Small intestine (tissue), 7 donors: ENCODE data around the gene TIAM1. TPM values are rescaled to one million over a fixed set of nuclear protein-coding genes. Genes with fewer than 3 reads are reported as not detected.

Experiments
- DNase-seq, 2 donors: peaks; one replicate each; pipeline versions ENCODE4 v3.0.0 to v3.0.0-alpha.2; 2013
- FAIRE-seq: peaks from 2 replicates; lab custom pipeline; 2012; peaks lifted over from hg19 to GRCh38; lab: Jason Lieb, UNC
- H3K27ac ChIP-seq, 3 donors: one replicate each; pipeline ENCODE4 v1.5.1; 2013; ENCODE audit warnings: low read length in 2 of 3, mild to moderate bottlenecking in 2 of 3, control low read depth in 1 of 3, inconsistent platforms in 1 of 3, low read depth in 1 of 3, moderate library complexity in 1 of 3
- H3K27me3 ChIP-seq, 3 donors: one replicate each; pipeline ENCODE4 v1.6.1; 2013; ENCODE audit warnings: low read length in 3 of 3, inconsistent platforms in 1 of 3; ENCODE audit not compliant: control insufficient read depth in 3 of 3, insufficient read depth in 3 of 3
- H3K36me3 ChIP-seq, 3 donors: one replicate each; pipeline ENCODE4 v1.6.1; 2013; ENCODE audit warnings: low read length in 3 of 3, inconsistent platforms in 1 of 3, low read depth in 1 of 3, mild to moderate bottlenecking in 1 of 3, moderate library complexity in 1 of 3; ENCODE audit not compliant: control insufficient read depth in 3 of 3, insufficient read depth in 2 of 3
- H3K4me1 ChIP-seq, 3 donors: one replicate each; pipeline ENCODE4 v1.6.1; 2013; ENCODE audit warnings: low read length in 2 of 3, inconsistent platforms in 1 of 3, low read depth in 1 of 3, mild to moderate bottlenecking in 1 of 3, moderate library complexity in 1 of 3; ENCODE audit not compliant: control insufficient read depth in 3 of 3, insufficient read depth in 2 of 3
- H3K4me3 ChIP-seq, 3 donors: one replicate each; pipeline ENCODE4 v1.5.1; 2013; ENCODE audit warnings: low read length in 3 of 3, control low read depth in 1 of 3, inconsistent platforms in 1 of 3, low read depth in 1 of 3, mild to moderate bottlenecking in 1 of 3, moderate library complexity in 1 of 3
- H3K9me3 ChIP-seq, 2 donors: one replicate each; pipeline ENCODE4 v1.6.1; 2013; ENCODE audit warnings: low read depth in 1 of 2, low read length in 1 of 2; ENCODE audit not compliant: control insufficient read depth in 2 of 2, insufficient read depth in 1 of 2
- WGBS, 3 donors: extraction: QIAGEN DNeasy Blood & Tissue Kit; methylation state at CpG; one replicate each; pipeline ENCODE4 v1.1.7; 2013; 5-methylcytosine and 5-hydroxymethylcytosine counted together
- polyA plus RNA-seq, 4 donors: library from polyadenylated mRNA; stranded (reverse) in 3 of 4; unstranded in 1 of 4; fragments of 200-250 nt in 3 of 4; fragments of 120-200 nt in 1 of 4; gene quantifications; one replicate each; pipeline versions ENCODE4 v1.2.1 to v1.2.3, GENCODE V29; 2013
- donor health status: healthy with polysubstance abuse.
- donor health status: control.
- donor health status: control.
- donor health status: Bipolar disorder and iron deficiency.
- donor health status: healthy.

The TIAM1 gene
- polyA plus RNA-seq, 4 donors = 0.45 to 4.1 (median 2.4) TPM

GRCh38 chr21:31360717-31361116, 16.7 kb upstream of the TIAM1 start:
- Histone ChIP-seq H3K4me3 (no peak overlapping the region), H3K27me3 (no peaks in the 10 kb centered on the region), H3K27ac (no peak overlapping the region), H3K9me3 (no peaks in the 10 kb centered on the region), H3K36me3 (no peaks in the 10 kb centered on the region), H3K4me1 (no peaks in the 10 kb centered on the region)
- FAIRE-seq (no peak), DNase-seq (no peak)

GRCh38 chr21:31358158-31358557, 14.1 kb upstream of the TIAM1 start:
- H3K9me3 ChIP-seq = no peaks in the 10 kb centered on the region
- no peaks in the 10 kb centered on the region for H3K27me3 ChIP-seq
- FAIRE-seq (no peak), DNase-seq (no peak)
- no peak overlapping the region for H3K27ac ChIP-seq
- 90 to 98% (median 94%) methylated on average over 8 of the region's 8 CpGs for WGBS, 3 donors
- H3K36me3 ChIP-seq = no peaks in the 10 kb centered on the region
- peaks cover 0 to 2% (median 0%) of the 10 kb centered on the region in 3 donors for H3K4me1 ChIP-seq
- no peak overlapping the region for H3K4me3 ChIP-seq

- FAIRE-seq = no peak
- H3K27me3 ChIP-seq = no peaks in the 10 kb centered on the region
- peaks cover 0 to 2% (median 0%) of the 10 kb centered on the region in 3 donors for H3K4me1 ChIP-seq
- whole genome bisulfite sequencing, 3 donors = 91 to 94% (median 91%) methylated on average over 4 of the region's 4 CpGs
- H3K36me3 ChIP-seq = no peaks in the 10 kb centered on the region
- H3K4me3 ChIP-seq = no peak overlapping the region
- H3K9me3 ChIP-seq = no peaks in the 10 kb centered on the region
- no peak overlapping the region for H3K27ac ChIP-seq
- no peak for DNase-seq
These were observed 12.4 kb upstream of the TIAM1 start for GRCh38 chr21:31356440-31356839.

- DNase-seq (peak in 1 of 2 donors; percentile 6), FAIRE-seq (no peak)
- no peaks in the 10 kb centered on the region for H3K9me3 ChIP-seq
- no peak overlapping the region for H3K27ac ChIP-seq
- no peaks in the 10 kb centered on the region for H3K27me3 ChIP-seq
- no peak overlapping the region for H3K4me3 ChIP-seq
- peaks cover 0 to 2% (median 0%) of the 10 kb centered on the region in 3 donors for H3K4me1 ChIP-seq
- no peaks in the 10 kb centered on the region for H3K36me3 ChIP-seq
- 43 to 64% (median 53%) methylated on average over 10 of the region's 10 CpGs for WGBS, 3 donors
These were observed 10.8 kb upstream of the TIAM1 start for GRCh38 chr21:31354604-31355443.

- Histone ChIP-seq H3K9me3 (no peaks in the 10 kb centered on the region), H3K27ac (no peak overlapping the region), H3K4me3 (no peak overlapping the region), H3K36me3 (no peaks in the 10 kb centered on the region), H3K27me3 (no peaks in the 10 kb centered on the region), H3K4me1 (peaks cover 0 to 2% (median 0%) of the 10 kb centered on the region in 3 donors)
- no peak for FAIRE-seq
- WGBS, 3 donors = 63 to 72% (median 66%) methylated on average over 4 of the region's 4 CpGs
- DNase-seq = no peak
These were observed 10.1 kb upstream of the TIAM1 start for GRCh38 chr21:31354122-31354521.

GRCh38 chr21:31352836-31353235, 8.8 kb upstream of the TIAM1 start:
- no peak for FAIRE-seq
- no peaks in the 10 kb centered on the region for H3K36me3 ChIP-seq
- 8 to 54% (median 30%) methylated on average over 2 of the region's 2 CpGs for WGBS, 3 donors

GRCh38 chr21:31351960-31352359, 7.9 kb upstream of the TIAM1 start:
- no peak overlapping the region for H3K27ac ChIP-seq
- WGBS, 3 donors = 56 to 76% (median 70%) methylated on average over 3 of the region's 3 CpGs
- peaks cover 0 to 2% (median 0%) of the 10 kb centered on the region in 3 donors for H3K4me1 ChIP-seq
- no peak overlapping the region for H3K4me3 ChIP-seq
- H3K36me3 ChIP-seq = no peaks in the 10 kb centered on the region
- DNase-seq (no peak), FAIRE-seq (no peak)
- no peaks in the 10 kb centered on the region for H3K27me3 ChIP-seq
- H3K9me3 ChIP-seq = no peaks in the 10 kb centered on the region

More at GRCh38 chr21:31352836-31353235, 8.8 kb upstream of the TIAM1 start:
- no peaks in the 10 kb centered on the region for H3K27me3 ChIP-seq
- DNase-seq = no peak
- peaks cover 0 to 2% (median 0%) of the 10 kb centered on the region in 3 donors for H3K4me1 ChIP-seq
- H3K27ac ChIP-seq = no peak overlapping the region
- no peak overlapping the region for H3K4me3 ChIP-seq
- no peaks in the 10 kb centered on the region for H3K9me3 ChIP-seq

- no peaks in the 10 kb centered on the region for H3K36me3 ChIP-seq
- peaks cover 0 to under 1% (median 0%) of the 10 kb centered on the region in 3 donors for H3K27me3 ChIP-seq
- no peak overlapping the region for H3K4me3 ChIP-seq
- H3K4me1 ChIP-seq = peaks cover 0 to 2% (median 0%) of the 10 kb centered on the region in 3 donors
- DNase-seq = no peak
- WGBS, 3 donors = 50 to 61% (median 53%) methylated on average over 5 of the region's 5 CpGs
- no peak for FAIRE-seq
- H3K27ac ChIP-seq = no peak overlapping the region
- H3K9me3 ChIP-seq = no peaks in the 10 kb centered on the region
These were observed 7.4 kb upstream of the TIAM1 start for GRCh38 chr21:31351438-31351837.
